ENCODE data around the gene KIF26B.

The KIF26B gene

GRCh38 chr1:245609354-245610150, 454.8 kb downstream of the KIF26B start:
- DNase-seq = no peak

GRCh38 chr1:245611251-245611650, 456.5 kb downstream of the KIF26B start:
- DNase-seq = no peak

GRCh38 chr1:245614476-245614875, 459.7 kb downstream of the KIF26B start:
- DNase-seq = no peak

GRCh38 chr1:245615001-245615400, 460.2 kb downstream of the KIF26B start:
- no peak for DNase-seq

GRCh38 chr1:245621589-245621988, 466.8 kb downstream of the KIF26B start:
- DNase-seq = no peak

- DNase-seq = no peak
Observed at GRCh38 chr1:245622332-245623014, 467.7 kb downstream of the KIF26B start.

GRCh38 chr1:245641384-245641783, 486.6 kb downstream of the KIF26B start:
- no peak for DNase-seq

GRCh38 chr1:245645406-245645805, 490.6 kb downstream of the KIF26B start:
- DNase-seq = no peak

- DNase-seq = no peak
Observed at GRCh38 chr1:245645894-245646293, 491.1 kb downstream of the KIF26B start.

GRCh38 chr1:245648749-245649522, 494.2 kb downstream of the KIF26B start:
- no peak for DNase-seq

GRCh38 chr1:245649666-245650065, 494.9 kb downstream of the KIF26B start:
- DNase-seq = no peak

GRCh38 chr1:245650441-245650960, 495.7 kb downstream of the KIF26B start:
- DNase-seq = no peak

GRCh38 chr1:245651093-245651492, 496.3 kb downstream of the KIF26B start:
- DNase-seq = no peak

- no peak for DNase-seq
Observed at GRCh38 chr1:245652116-245652515, 497.3 kb downstream of the KIF26B start.

- no peak for DNase-seq
Observed at GRCh38 chr1:245652660-245653427, 498.1 kb downstream of the KIF26B start.

- no peak for DNase-seq
Observed at GRCh38 chr1:245654460-245655050, 499.8 kb downstream of the KIF26B start.

GRCh38 chr1:245656189-245656717, 501.5 kb downstream of the KIF26B start:
- no peak for DNase-seq

GRCh38 chr1:245657371-245657770, 502.6 kb downstream of the KIF26B start:
- DNase-seq = no peak

- no peak for DNase-seq
Observed at GRCh38 chr1:245663373-245663772, 508.6 kb downstream of the KIF26B start.

GRCh38 chr1:245663841-245664240, 509.1 kb downstream of the KIF26B start:
- DNase-seq = no peak

- no peak for DNase-seq
Observed at GRCh38 chr1:245666412-245666811, 511.6 kb downstream of the KIF26B start.

GRCh38 chr1:245671349-245671748, 516.6 kb downstream of the KIF26B start:
- DNase-seq = no peak
